Fibroblast of the aortic adventitia (primary cell): ENCODE results near the gene WWC1. TPM values are rescaled to one million over a fixed set of nuclear protein-coding genes. Genes with fewer than 3 reads are reported as not detected.

Experiments used
- DNase-seq: peaks from one replicate; pipeline ENCODE4 v3.0.0-alpha.2; 2010; ENCODE audit warnings: low read depth
- H3K4me3 ChIP-seq: 2 replicates; pipeline ENCODE4 v1.5.1; 2011; ENCODE audit warnings: low read depth, mild to moderate bottlenecking, control low read depth, low read length, moderate library complexity
- total RNA-seq: library from RNA; depleted of rRNA; stranded (reverse); fragments of >200 nt; gene quantifications from 2 replicates; pipeline ENCODE4 v1.2.3, GENCODE V29; 2012; ENCODE audit warnings: low replicate concordance
- TF ChIP-seq, protein P1 (sequence below): IDR thresholded peaks from 2 replicates; pipeline ENCODE4 v1.5.1; 2011; ENCODE audit warnings: mild to moderate bottlenecking, low read length, control low read depth, inconsistent platforms; ENCODE audit not compliant: insufficient read depth

WWC1 gene
- total RNA-seq, 1 donor: 0.45 TPM

GRCh38 chr5:168463081-168463480, 171.6 kb downstream of the WWC1 start:
- H3K4me3 ChIP-seq: no peak overlapping the region
- TF ChIP-seq, protein P1, sequence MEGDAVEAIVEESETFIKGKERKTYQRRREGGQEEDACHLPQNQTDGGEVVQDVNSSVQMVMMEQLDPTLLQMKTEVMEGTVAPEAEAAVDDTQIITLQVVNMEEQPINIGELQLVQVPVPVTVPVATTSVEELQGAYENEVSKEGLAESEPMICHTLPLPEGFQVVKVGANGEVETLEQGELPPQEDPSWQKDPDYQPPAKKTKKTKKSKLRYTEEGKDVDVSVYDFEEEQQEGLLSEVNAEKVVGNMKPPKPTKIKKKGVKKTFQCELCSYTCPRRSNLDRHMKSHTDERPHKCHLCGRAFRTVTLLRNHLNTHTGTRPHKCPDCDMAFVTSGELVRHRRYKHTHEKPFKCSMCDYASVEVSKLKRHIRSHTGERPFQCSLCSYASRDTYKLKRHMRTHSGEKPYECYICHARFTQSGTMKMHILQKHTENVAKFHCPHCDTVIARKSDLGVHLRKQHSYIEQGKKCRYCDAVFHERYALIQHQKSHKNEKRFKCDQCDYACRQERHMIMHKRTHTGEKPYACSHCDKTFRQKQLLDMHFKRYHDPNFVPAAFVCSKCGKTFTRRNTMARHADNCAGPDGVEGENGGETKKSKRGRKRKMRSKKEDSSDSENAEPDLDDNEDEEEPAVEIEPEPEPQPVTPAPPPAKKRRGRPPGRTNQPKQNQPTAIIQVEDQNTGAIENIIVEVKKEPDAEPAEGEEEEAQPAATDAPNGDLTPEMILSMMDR: no peak
- no peak for DNase-seq

GRCh38 chr5:168464214-168464613, 172.8 kb downstream of the WWC1 start:
- no peak overlapping the region for H3K4me3 ChIP-seq
- no peak for DNase-seq
- TF ChIP-seq, protein P1: no peak

- H3K4me3 ChIP-seq: no peak overlapping the region
- TF ChIP-seq, protein P1: no peak
- no peak for DNase-seq
Observed at GRCh38 chr5:168464641-168465040, 173.2 kb downstream of the WWC1 start.

- H3K4me3 ChIP-seq: no peak overlapping the region
- TF ChIP-seq, protein P1: no peak
- no peak for DNase-seq
Observed at GRCh38 chr5:168467755-168468330, 176.4 kb downstream of the WWC1 start.

GRCh38 chr5:168468836-168469235, 177.4 kb downstream of the WWC1 start:
- no peak overlapping the region for H3K4me3 ChIP-seq
- DNase-seq: peak; percentile 64
- TF ChIP-seq, protein P1: no peak

DNA sequence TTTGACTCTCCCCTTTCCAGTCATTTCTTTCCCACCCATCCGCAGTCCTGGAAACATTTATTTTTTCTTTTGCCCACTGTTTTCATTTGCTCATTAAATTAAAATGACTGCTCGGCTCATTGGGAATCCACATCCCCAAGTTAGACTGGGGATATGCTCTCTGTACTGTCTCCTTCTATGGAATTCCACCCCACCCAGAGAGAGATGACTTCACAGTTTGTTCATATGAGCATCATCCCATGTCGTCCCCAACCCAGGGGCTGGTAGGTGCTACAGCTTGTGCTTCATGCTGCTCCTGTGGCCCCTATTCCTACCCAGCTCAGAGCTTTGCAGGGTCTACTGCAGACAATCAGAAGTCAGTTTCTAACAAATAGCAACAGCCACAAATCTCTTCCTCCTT, 178.4 kb downstream of the WWC1 start:
- no peak overlapping the region for H3K4me3 ChIP-seq
- no peak for DNase-seq
- TF ChIP-seq, protein P1: no peak

DNA sequence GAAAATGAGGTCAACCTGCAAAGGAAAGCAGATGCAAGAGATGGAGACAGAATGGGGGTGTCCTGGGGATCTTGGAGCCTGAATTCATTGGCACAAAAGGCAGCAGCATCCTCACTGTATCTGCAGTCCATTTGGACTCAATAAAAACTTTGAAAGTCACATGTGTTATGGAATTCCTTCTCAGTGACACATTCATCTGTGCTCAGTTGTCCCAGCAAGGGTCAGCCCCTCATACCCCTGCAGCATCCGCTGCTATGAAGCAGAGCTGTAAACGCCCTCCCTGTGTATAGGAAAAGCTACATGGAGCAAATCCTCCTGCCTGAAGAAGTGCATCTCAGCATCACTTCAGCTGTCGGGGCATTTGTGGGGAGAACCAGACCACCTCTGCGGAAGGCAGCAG, 180.3 kb downstream of the WWC1 start:
- DNase-seq: peak; percentile 11
- H3K4me3 ChIP-seq: no peak overlapping the region

More for the DNA sequence above, 180.3 kb downstream of the WWC1 start:
- TF ChIP-seq, protein P1: no peak
